Measurements from ENCODE around the gene SMG6.

Gene SMG6

DNA sequence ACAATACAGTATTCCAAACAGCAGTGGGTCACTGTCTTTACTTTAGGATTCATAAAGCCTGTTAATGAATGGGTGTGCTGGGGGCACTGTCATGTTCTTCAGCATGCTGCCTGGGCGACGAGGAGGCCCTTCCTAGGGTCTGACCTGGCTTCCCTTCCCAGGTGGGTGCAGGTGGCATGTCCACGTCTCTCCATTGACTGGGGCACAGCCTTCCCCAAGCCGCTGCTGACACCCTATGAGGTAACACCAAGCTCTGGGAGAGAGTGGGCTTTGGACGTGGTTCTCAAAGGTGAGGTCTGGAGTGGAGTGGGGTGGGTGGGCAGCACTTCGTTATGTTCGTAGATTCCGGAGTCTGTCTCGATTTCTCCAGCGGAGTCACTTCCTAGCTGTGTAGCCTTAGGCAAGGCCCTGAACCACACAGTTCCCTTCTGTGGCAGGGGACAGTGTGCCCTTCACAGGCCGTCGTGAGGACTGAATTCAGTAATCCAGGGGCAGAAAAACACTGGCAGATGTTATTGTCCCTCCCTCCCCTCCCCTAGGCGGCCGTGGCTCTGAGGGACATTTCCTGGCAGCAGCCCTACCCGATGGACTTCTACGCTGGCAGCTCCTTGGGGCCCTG is 262.5 kb downstream of the SMG6 start:
- DNase-seq, result peak; percentile 57

DNA sequence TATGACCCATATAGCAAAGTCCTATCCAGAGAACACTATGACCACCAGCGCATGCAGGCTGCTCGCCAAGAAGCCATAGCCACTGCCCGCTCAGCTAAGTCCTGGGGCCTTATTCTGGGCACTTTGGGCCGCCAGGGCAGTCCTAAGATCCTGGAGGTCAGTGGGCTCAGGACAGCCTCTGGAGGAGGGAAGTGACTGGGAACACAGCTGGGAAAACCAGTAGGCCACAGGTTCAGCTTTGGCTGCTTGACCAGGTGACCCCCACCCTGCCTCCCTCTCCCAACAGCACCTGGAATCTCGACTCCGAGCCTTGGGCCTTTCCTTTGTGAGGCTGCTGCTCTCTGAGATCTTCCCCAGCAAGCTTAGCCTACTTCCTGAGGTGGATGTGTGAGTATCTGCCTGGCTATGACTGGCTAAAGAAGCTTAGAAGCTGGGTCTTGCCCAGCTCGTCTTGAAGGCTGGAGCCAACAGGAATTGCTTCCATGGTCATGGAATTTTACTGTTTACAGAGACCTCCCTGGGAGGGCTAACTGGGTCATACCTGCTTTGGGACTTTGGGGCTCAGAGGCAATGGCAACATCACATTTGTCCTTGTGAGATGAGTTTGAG is 263.3 kb downstream of the SMG6 start:
- no peak for DNase-seq

- no peak for DNase-seq
Observed at GRCh38 chr17:2037155-2037554, 266.4 kb downstream of the SMG6 start.

- no peak for DNase-seq
Observed at GRCh38 chr17:2035541-2036488, 267.8 kb downstream of the SMG6 start.

- DNase-seq, result no peak
Observed at GRCh38 chr17:2034806-2035540, 268.6 kb downstream of the SMG6 start.

- no peak for DNase-seq
Observed at GRCh38 chr17:2034157-2034556, 269.4 kb downstream of the SMG6 start.

DNA sequence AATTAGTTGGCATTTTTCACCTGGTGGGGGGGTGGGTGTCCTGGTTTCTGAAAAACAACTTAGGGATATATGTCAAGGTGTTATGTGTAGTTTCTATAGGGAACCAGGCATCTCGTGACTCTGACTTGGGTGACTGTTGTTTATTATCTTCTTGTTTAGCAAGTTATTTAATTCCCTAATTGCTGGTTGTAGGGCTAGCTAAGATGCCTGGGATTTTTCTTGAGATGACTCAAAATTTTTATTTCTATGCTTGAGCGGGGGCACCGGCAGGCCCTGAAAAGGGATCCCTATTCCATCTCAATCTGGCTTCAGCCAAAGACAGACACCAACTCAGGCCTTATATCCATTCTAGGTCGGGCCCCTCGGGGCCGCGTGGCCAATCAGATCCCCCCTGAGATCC is 270.4 kb downstream of the SMG6 start:
- DNase-seq, result no peak

GRCh38 chr17:2030779-2031163 is 272.8 kb downstream of the SMG6 start:
- DNase-seq, result no peak

DNA sequence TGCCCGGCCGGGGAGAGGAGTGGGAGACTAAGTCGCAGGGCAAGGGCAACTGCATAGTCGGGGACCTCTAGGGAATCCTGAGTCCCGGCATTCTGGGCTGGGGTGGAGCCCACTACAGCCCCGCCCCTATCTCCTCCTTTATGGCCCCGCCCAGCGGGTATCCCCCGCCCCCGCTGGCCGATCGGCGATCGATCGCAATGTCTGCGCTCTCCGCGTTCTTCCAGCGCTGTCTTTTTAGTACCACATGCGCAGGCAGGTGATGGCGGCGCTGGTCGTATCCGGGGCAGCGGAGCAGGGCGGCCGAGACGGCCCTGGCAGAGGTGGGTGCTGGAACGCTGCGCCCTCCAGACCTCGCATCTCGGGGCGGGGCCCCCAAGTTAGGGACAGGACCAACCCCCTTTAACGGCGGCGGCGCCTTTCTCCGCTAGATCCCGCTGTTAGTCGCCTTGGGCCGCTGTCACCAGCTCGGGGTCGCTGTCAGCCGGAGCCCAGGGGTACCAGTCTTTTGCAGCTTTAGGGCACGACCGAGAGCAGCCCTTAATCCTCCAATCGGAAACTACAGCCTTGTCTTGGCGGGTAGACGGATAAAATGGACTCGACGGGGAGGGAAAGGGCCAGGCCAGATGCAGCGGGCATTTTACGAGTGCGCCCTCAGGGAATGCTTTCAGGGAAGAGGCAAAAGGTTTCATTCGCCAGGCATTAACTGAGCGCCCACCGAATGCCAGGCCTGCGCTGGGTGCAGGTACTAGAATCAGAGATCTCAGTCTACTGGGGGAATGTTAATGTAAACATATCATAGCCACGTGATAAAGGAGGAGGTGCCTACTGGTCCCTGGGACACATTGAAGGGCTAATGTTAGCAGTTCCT is 273.4 kb downstream of the SMG6 start, which contains the start of gene DPH1:
Gene DPH1 (plus strand): TSS at position 243 of the 868 bp plus-strand sequence. CDS start 17 bp downstream, at position 260.
- DNase-seq, result peak; percentile 80

DNA sequence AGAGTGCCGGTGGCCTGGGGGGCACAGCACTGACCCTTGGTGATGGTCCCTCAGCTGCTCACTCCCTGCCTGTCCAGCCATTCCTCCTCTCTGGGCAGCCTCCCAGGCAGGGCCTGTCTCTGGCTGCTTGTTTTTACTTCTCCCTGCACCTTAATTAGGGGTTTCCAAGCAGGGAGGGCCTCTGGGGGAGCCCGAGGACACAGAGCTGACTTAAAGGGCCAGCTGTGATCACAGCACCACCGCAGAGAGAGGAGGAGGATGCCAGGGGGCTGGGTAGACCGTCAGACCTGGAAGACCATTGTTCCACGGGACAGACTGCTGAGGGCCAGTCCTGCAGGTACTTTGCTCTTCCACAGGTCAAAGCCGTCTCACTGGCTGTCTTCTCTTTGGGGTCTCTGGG is 274.8 kb downstream of the SMG6 start:
- DNase-seq, result no peak

- no peak for DNase-seq
Observed at GRCh38 chr17:2028234-2028614, 275.4 kb downstream of the SMG6 start.

DNA sequence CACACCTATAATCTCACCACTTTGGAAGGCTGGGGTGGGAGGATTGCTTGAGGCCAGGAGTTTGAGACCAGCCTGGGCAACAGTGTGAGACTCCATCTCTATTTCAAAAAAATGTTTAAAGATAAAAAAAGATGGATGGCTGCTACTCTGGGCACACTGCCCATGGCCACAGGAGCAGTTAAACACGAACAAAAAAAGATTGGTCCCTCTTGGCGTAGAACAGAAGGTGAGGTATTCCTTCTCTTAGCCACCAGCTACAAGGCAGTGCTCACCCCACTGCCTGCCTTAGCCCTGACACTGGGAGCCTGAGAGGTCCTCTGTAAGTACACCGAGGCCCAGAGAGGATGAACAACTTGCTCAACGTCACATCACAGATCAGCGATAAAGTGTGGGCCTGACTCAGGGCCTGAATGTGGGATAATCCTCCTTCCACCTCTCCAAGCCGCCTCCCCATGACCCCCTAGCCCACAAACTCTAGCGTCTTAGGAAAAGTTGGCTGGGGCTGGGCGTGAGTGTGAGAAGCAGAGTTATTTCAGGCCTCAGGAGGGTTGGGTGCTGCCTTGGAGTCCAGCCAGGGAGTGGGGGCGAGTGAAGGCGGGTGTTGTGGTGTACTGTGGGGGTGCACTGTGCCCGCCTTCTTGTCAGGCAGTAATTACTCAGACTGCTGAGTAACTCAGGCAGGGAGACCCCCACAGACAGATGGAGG is 275.9 kb downstream of the SMG6 start:
- DNase-seq, result no peak

- peak; percentile 81 for DNase-seq
Observed at GRCh38 chr17:2025622-2026309, 277.8 kb downstream of the SMG6 start.

DNA sequence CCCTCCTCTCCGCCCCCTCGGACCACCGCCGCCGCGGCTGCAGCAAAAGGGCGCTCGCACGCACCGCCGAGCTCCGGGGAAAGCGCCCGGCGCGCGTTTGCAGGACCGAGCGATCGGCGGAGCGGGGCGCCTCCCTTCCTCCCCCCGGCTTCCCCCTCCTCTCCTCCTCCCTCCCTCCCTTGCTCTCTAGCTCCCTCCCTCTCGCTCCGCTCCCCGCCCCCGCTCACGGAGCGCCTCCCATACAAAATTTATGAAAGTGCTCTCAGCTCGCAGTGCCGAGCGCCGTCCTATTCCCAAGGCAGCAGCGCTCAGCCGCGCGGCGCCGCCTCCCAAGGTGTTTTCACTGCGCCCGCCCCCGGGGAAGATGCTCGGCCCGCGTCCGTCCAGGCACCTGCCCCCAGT is 278.4 kb downstream of the SMG6 start, which contains the start of gene RTN4RL1:
Gene RTN4RL1 (minus strand): TSS at position 115 of the 402 bp plus-strand sequence. CDS start 469 bp downstream, outside the sequence.
- DNase-seq, result peak; percentile 65

GRCh38 chr17:2024572-2025219 is 278.9 kb downstream of the SMG6 start:
- no peak for DNase-seq

- DNase-seq, result peak; percentile 55
Observed at GRCh38 chr17:2023692-2024571, 279.7 kb downstream of the SMG6 start.

DNA sequence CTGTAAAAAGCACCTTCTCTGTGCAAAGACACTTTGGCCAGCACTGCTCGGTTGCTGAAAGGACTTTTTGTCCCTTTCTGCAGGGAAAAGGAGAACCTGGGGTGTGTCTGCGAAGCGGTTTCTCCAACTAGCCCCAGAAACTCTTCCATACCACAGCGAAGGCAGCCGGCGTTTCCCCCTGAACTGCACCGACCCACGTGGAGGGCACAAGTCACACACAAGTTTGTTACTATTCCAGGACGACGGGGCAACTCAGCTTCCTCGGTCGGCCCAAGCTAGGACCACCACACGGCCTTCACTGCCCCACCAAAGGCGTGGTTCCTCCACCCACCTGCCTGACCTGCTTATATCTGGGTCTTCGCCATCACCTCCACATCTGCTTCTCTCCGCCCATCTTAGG is 280.3 kb downstream of the SMG6 start:
- DNase-seq, result no peak

GRCh38 chr17:2022647-2023240 is 280.8 kb downstream of the SMG6 start:
- DNase-seq, result no peak

GRCh38 chr17:2020721-2021120 is 282.9 kb downstream of the SMG6 start:
- DNase-seq, result no peak

All from DMS79 treated with DMSO at 0.1 percent for 48 hours (cell line).